GM11168 (cell line): ENCODE data around the gene PPP1R3G.
"Not testable (repeated sequence)": the region's sequence is repeated elsewhere in the genome, so short reads cannot be mapped to it uniquely, and the experiment has no call there.

Source experiments
- in situ Hi-C: fragments of 300-500 bp; cut with MboI; formaldehyde crosslinking; loops from one replicate; pipeline ENCODE4 v1.12.0; 2022; ENCODE audit warnings: low sequenced_read_pairs; ENCODE audit not compliant: unreplicated experiment

Gene PPP1R3G

GRCh38 chr6:5113096-5113495 lies 28.0 kb downstream of the PPP1R3G start:
- in situ Hi-C loops, result loop anchor here (5.0 kb wide), 1 partner anchor 36 kb away; no protein-coding TSS in a partner anchor

GRCh38 chr6:5115168-5115567 lies 30.0 kb downstream of the PPP1R3G start:
- in situ Hi-C loops, result no loop called here

GRCh38 chr6:5116243-5116991 lies 31.3 kb downstream of the PPP1R3G start:
- in situ Hi-C loops, result no loop called here

GRCh38 chr6:5119090-5119951 lies 34.2 kb downstream of the PPP1R3G start:
- in situ Hi-C loops, result no loop called here

- in situ Hi-C loops, result no loop called here
Observed at GRCh38 chr6:5120011-5120410, 34.9 kb downstream of the PPP1R3G start.

GRCh38 chr6:5120543-5120942 lies 35.4 kb downstream of the PPP1R3G start:
- in situ Hi-C loops, result not testable (repeated sequence)

- in situ Hi-C loops, result no loop called here
Observed at GRCh38 chr6:5121479-5121878, 36.3 kb downstream of the PPP1R3G start.

GRCh38 chr6:5121956-5122355 lies 36.8 kb downstream of the PPP1R3G start:
- in situ Hi-C loops, result no loop called here

GRCh38 chr6:5122504-5123112 lies 37.5 kb downstream of the PPP1R3G start:
- in situ Hi-C loops, result no loop called here

- in situ Hi-C loops, result no loop called here
Observed at GRCh38 chr6:5123296-5124143, 38.4 kb downstream of the PPP1R3G start.

- in situ Hi-C loops, result no loop called here
Observed at GRCh38 chr6:5124526-5124925, 39.4 kb downstream of the PPP1R3G start.

- in situ Hi-C loops, result loop anchor here (25.0 kb wide), 1 partner anchor 187 kb away; no protein-coding TSS in a partner anchor
Observed at GRCh38 chr6:5125152-5126006, 40.2 kb downstream of the PPP1R3G start.

GRCh38 chr6:5126214-5126613 lies 41.1 kb downstream of the PPP1R3G start:
- in situ Hi-C loops, result loop anchor here (25.0 kb wide), 1 partner anchor 186 kb away; no protein-coding TSS in a partner anchor

- in situ Hi-C loops, result loop anchor here (25.0 kb wide), 1 partner anchor 185 kb away; no protein-coding TSS in a partner anchor
Observed at GRCh38 chr6:5127106-5127687, 42.1 kb downstream of the PPP1R3G start.

- in situ Hi-C loops, result loop anchor here (25.0 kb wide), 1 partner anchor 184 kb away; no protein-coding TSS in a partner anchor
Observed at GRCh38 chr6:5128351-5128750, 43.2 kb downstream of the PPP1R3G start.

GRCh38 chr6:5130135-5130866 lies 45.2 kb downstream of the PPP1R3G start:
- in situ Hi-C loops, result loop anchor here (25.0 kb wide), 1 partner anchor 182 kb away; no protein-coding TSS in a partner anchor

- in situ Hi-C loops, result loop anchor here (25.0 kb wide), 1 partner anchor 180 kb away; no protein-coding TSS in a partner anchor
Observed at GRCh38 chr6:5132731-5133130, 47.6 kb downstream of the PPP1R3G start.

GRCh38 chr6:5133943-5134342 lies 48.8 kb downstream of the PPP1R3G start:
- in situ Hi-C loops, result loop anchor here (25.0 kb wide), 1 partner anchor 178 kb away; no protein-coding TSS in a partner anchor
